Smooth muscle cell (in vitro differentiated cells): ENCODE results near the gene ZFAND6. TPM values are rescaled to one million over a fixed set of nuclear protein-coding genes. Genes with fewer than 3 reads are reported as not detected.

Source experiments
- DNase-seq: peaks from one replicate; lab custom pipeline; 2025; ENCODE audit not compliant: unreplicated experiment; lab: John Stamatoyannopoulos, UW
- H2AFZ ChIP-seq: fragments of 200-600 bp; sonication (generic); 2 replicates; pipeline ENCODE4 v1.6.0; 2016; ENCODE audit warnings: antibody characterized with exemption, low read depth, mild to moderate bottlenecking
- H3F3A ChIP-seq: fragments of 200-600 bp; sonication (generic); 2 replicates; pipeline ENCODE4 v1.6.0; 2017; ENCODE audit warnings: antibody characterized with exemption, low read depth
- H3K27ac ChIP-seq: fragments of 200-600 bp; sonication (generic); 2 replicates; pipeline ENCODE4 v1.5.1; 2016; ENCODE audit warnings: low read depth, mild to moderate bottlenecking
- H3K27me3 ChIP-seq: fragments of 200-600 bp; sonication (generic); 2 replicates; pipeline ENCODE4 v1.6.1; 2016; ENCODE audit warnings: low read depth, mild to moderate bottlenecking
- H3K36me3 ChIP-seq: fragments of 200-600 bp; sonication (generic); 2 replicates; pipeline ENCODE4 v1.5.1; 2016; ENCODE audit warnings: low read depth
- H3K4me1 ChIP-seq: fragments of 200-600 bp; sonication (generic); 2 replicates; pipeline ENCODE4 v1.5.1; 2016; ENCODE audit warnings: low read depth
- H3K4me2 ChIP-seq: fragments of 200-600 bp; sonication (generic); 2 replicates; pipeline ENCODE4 v1.6.0; 2016; ENCODE audit warnings: mild to moderate bottlenecking
- H3K4me3 ChIP-seq: fragments of 200-600 bp; sonication (generic); 2 replicates; pipeline ENCODE4 v1.5.1; 2016; ENCODE audit warnings: mild to moderate bottlenecking
- H3K79me2 ChIP-seq: fragments of 200-600 bp; sonication (generic); 2 replicates; pipeline ENCODE4 v1.6.0; 2016; ENCODE audit warnings: low read depth, mild to moderate bottlenecking
- H3K9ac ChIP-seq: fragments of 200-600 bp; sonication (generic); 2 replicates; pipeline ENCODE4 v1.6.0; 2016; ENCODE audit warnings: low read depth
- H3K9me3 ChIP-seq: fragments of 200-600 bp; sonication (generic); replicated peaks from 2 replicates; pipeline ENCODE4 v1.5.1; 2016; ENCODE audit warnings: low read depth
- H4K20me1 ChIP-seq: fragments of 200-600 bp; sonication (generic); 2 replicates; pipeline ENCODE4 v1.6.0; 2016; ENCODE audit warnings: low read depth
- WGBS: methylation state at CpG from one replicate; pipeline ENCODE4 v1.1.7; 2016; ENCODE audit warnings: low lambda C conversion rate; 5-methylcytosine and 5-hydroxymethylcytosine counted together
- polyA plus RNA-seq: library from polyadenylated mRNA; unstranded; fragments of >200 nt; fragmentation: Nextera tagmentation; extraction: Ambion mirVana; gene quantifications from 2 replicates; pipeline ENCODE4 v1.2.1, GENCODE V29; 2016
- total RNA-seq: library from RNA; depleted of rRNA; stranded (reverse); fragments of >200 nt; gene quantifications from 2 replicates; pipeline ENCODE4 v1.2.3, GENCODE V29; 2014
- TF ChIP-seq, protein P1 (sequence below): fragments of 200-600 bp; sonication (generic); IDR thresholded peaks from 2 replicates; pipeline ENCODE4 v1.5.1; 2017; ENCODE audit warnings: borderline replicate concordance, mild to moderate bottlenecking, antibody characterized with exemption; ENCODE audit not compliant: insufficient read depth, poor library complexity, severe bottlenecking

The ZFAND6 gene
- total and polyA plus RNA-seq, 2 experiments from 2014 or later, result 81.9 to 144 TPM

DNA sequence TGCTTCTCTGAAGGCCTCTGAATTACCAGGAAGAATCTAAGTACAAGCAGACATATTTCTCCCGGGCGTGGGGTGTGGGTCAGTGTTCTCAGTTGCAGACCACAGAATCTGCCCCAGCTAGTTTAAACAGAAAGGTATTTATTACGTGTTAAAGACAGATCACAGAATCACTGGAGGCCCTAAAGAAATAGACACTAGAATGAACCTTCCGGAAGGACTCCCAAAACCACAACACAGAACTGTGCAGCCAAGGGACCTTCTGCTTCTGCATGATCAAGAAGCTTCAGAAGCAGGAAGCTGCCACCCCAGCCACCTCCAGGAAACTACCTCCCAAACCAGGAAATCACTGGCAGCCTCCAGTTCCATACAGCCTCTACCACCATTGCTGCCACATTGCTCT is 32.7 kb upstream of the ZFAND6 start:
- no peaks in the 10 kb centered on the region for H3K36me3 ChIP-seq
- H3K4me3 ChIP-seq, result no peak overlapping the region
- H3K4me1 ChIP-seq, result no peaks in the 10 kb centered on the region
- H3K27ac ChIP-seq, result no peak overlapping the region
- no peaks in the 10 kb centered on the region for H3F3A ChIP-seq
- no peak overlapping the region for H2AFZ ChIP-seq
- H3K4me2 ChIP-seq, result no peak overlapping the region
- TF ChIP-seq, protein P1, sequence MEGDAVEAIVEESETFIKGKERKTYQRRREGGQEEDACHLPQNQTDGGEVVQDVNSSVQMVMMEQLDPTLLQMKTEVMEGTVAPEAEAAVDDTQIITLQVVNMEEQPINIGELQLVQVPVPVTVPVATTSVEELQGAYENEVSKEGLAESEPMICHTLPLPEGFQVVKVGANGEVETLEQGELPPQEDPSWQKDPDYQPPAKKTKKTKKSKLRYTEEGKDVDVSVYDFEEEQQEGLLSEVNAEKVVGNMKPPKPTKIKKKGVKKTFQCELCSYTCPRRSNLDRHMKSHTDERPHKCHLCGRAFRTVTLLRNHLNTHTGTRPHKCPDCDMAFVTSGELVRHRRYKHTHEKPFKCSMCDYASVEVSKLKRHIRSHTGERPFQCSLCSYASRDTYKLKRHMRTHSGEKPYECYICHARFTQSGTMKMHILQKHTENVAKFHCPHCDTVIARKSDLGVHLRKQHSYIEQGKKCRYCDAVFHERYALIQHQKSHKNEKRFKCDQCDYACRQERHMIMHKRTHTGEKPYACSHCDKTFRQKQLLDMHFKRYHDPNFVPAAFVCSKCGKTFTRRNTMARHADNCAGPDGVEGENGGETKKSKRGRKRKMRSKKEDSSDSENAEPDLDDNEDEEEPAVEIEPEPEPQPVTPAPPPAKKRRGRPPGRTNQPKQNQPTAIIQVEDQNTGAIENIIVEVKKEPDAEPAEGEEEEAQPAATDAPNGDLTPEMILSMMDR, result no peak
- no peak overlapping the region for H3K9ac ChIP-seq
- H3K79me2 ChIP-seq, result no peaks in the 10 kb centered on the region
- 67% methylated on average over 4 of the region's 4 CpGs for WGBS
- H3K9me3 ChIP-seq, result no peaks in the 10 kb centered on the region
- no peaks in the 10 kb centered on the region for H3K27me3 ChIP-seq
- no peaks in the 10 kb centered on the region for H4K20me1 ChIP-seq
- DNase-seq, result no peak

DNA sequence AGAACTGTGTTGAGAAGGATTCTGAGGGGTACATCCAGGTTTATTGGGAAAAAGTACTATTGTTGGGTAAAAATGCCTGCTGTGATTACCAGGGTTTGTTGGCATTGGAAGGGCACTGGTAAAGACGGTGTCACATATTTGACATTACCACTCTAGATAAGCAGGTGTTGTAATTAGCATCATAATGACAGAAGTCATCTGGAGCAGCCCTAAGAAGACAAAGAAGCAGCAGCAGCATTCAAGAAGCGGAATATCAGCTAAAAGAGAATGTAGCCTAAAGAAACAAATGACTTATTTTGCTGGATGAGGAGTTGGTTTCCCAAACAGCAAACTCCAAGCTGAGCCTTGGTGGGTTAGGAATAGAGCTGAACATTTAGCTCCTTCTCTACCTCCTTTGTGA is 30.5 kb upstream of the ZFAND6 start:
- Histone ChIP-seq H3F3A (no peaks in the 10 kb centered on the region), H3K27me3 (no peaks in the 10 kb centered on the region), H4K20me1 (no peaks in the 10 kb centered on the region), H2AFZ (no peak overlapping the region), H3K79me2 (no peaks in the 10 kb centered on the region), H3K9me3 (no peaks in the 10 kb centered on the region), H3K4me1 (peaks cover 13% of the 10 kb centered on the region), H3K27ac (no peak overlapping the region), H3K4me2 (no peak overlapping the region), H3K36me3 (no peaks in the 10 kb centered on the region), H3K4me3 (no peak overlapping the region), H3K9ac (no peak overlapping the region)
- DNase-seq, result no peak
- WGBS, result 64% methylated on average over 2 of the region's 2 CpGs
- TF ChIP-seq, protein P1, result no peak

DNA sequence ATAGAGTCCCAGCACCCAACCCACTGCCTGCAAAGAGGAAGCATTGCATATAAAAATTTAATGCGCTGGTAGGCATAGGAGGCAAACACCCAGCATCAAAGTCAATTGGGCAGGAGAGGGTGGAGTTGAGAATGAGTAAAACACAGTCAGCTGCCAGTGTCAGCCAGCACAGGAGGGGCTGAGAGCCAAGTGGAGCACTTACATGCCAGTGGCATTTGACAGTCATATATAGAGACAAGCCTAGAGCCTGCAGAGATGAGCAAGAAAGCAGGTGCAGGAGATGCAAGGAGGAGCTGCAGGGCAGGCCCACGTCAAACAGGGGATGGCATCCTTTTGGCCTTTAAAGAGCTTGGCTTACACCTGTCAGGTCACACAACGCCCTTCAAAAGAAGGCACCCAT is 27.6 kb upstream of the ZFAND6 start:
- no peak overlapping the region for H3K4me3 ChIP-seq
- 93% methylated on average over 3 of the region's 3 CpGs for WGBS
- TF ChIP-seq, protein P1, result no peak
- no peak overlapping the region for H3K9ac ChIP-seq
- H3F3A ChIP-seq, result no peaks in the 10 kb centered on the region
- H3K36me3 ChIP-seq, result no peaks in the 10 kb centered on the region
- H4K20me1 ChIP-seq, result no peaks in the 10 kb centered on the region
- no peak overlapping the region for H2AFZ ChIP-seq
- no peaks in the 10 kb centered on the region for H3K9me3 ChIP-seq
- H3K4me1 ChIP-seq, result peaks cover 16% of the 10 kb centered on the region
- no peak overlapping the region for H3K4me2 ChIP-seq
- H3K27ac ChIP-seq, result no peak overlapping the region
- no peak for DNase-seq
- H3K79me2 ChIP-seq, result no peaks in the 10 kb centered on the region
- no peaks in the 10 kb centered on the region for H3K27me3 ChIP-seq

DNA sequence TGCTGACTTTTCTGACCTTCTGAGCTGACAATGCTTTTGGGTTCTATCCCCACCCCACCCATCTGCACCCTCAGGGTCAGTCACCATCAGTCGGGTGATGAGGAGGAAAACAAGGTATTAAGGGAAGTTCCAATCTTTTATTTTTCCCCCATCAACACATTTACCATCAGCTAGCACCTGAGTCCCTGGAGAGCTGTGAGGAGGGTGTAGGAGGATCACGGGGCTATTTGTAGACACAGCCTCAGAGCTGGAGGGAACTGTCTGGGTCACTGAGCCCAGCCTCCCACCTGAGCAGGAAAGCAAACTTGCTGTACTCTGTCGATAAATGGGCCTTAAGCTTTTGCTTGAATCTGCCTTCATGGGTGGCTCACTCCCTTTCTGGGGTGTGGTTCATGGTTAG is 24.8 kb upstream of the ZFAND6 start:
- Histone ChIP-seq H2AFZ (no peak overlapping the region), H3K79me2 (no peaks in the 10 kb centered on the region), H3K4me3 (no peak overlapping the region), H3F3A (no peaks in the 10 kb centered on the region), H3K4me2 (no peak overlapping the region), H3K27me3 (no peaks in the 10 kb centered on the region), H3K9ac (no peak overlapping the region), H3K4me1 (peaks cover 16% of the 10 kb centered on the region), H3K27ac (no peak overlapping the region), H4K20me1 (no peaks in the 10 kb centered on the region), H3K9me3 (no peaks in the 10 kb centered on the region), H3K36me3 (no peaks in the 10 kb centered on the region)
- no peak for DNase-seq
- WGBS, result 91% methylated on average over 3 of the region's 3 CpGs
- TF ChIP-seq, protein P1, result no peak
